Measurements from ENCODE around the gene DHRS13. TPM values are rescaled to one million over a fixed set of nuclear protein-coding genes. Genes with fewer than 3 reads are reported as not detected.

The DHRS13 gene, protein sequence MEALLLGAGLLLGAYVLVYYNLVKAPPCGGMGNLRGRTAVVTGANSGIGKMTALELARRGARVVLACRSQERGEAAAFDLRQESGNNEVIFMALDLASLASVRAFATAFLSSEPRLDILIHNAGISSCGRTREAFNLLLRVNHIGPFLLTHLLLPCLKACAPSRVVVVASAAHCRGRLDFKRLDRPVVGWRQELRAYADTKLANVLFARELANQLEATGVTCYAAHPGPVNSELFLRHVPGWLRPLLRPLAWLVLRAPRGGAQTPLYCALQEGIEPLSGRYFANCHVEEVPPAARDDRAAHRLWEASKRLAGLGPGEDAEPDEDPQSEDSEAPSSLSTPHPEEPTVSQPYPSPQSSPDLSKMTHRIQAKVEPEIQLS
- total RNA-seq: 10 to 100 TPM; 14.9 to 18.6 TPM
- 8.7 TPM for polyA plus RNA-seq (ENCODE audit: insufficient read depth, low read depth, low replicate concordance)
- long read RNA-seq, donor 1, transcript DHRS13-201 (5 exons, 1,921 nt): major isoform, 6 of 7 reads
- long read RNA-seq, donor 1, partial matches to known transcripts: 0 of 7 reads
- long read RNA-seq, donor 1, other reads (novel, unspliced or antisense): 0 of 7 reads
- long read RNA-seq, donor 2, partial matches to known transcripts: 0 of 5 reads
- long read RNA-seq, donor 2, other reads (novel, unspliced or antisense): 0 of 5 reads

DNA sequence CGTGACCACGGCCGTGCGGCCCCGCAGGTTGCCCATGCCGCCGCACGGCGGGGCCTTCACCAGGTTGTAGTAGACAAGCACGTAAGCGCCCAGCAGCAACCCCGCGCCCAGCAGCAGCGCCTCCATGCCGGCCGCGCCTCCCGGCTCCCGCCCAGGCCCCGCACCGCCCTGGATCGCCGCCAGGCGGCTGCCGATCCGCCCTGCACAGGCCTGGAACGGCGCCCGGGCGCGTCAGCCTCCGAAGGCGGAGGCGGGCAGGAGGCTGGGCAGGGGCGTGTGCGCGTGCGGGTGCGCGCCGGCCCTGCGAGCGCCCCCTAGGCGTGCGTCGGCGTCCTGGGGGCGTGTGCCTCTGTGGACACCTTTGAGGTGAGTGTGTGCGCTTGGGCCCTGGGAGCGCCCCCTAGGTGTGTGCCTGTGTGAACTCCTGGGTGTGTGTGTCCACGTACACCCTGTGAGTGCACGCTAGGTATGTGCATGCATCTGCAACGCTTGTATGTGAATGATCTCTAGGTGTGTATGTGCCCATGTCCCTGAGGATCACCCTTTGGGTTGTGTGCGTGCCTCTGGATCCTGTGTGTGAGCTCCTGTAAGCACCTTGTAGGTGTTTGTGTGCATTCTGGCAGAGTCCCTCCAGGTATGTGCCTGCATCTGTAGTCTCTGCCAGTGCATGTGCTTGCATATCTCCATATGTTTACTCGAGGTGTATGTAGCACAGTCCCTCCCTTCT lies at the start of gene DHRS13:
Gene DHRS13 (minus strand): TSS at position 261 of the 727 bp plus-strand sequence. CDS start 135 bp downstream, at position 126.
- intact Hi-C loops (cut with DNase I; ENCODE audit: low total_unique reads): no loop called here
- H3K4me1 ChIP-seq: peaks cover 24% of the 10 kb centered on the region
- 0 to 1% methylated on average over 1 to 52 of the region's 55 CpGs for WGBS, 2 donors
- H3K36me3 ChIP-seq (ENCODE audit: low read depth, missing control alignments): no peaks in the 10 kb centered on the region
- peak; percentile 87 for DNase-seq
- no peak for TF ChIP-seq POLR2A (IDR thresholded peaks at IDR 0.05)
- TF ChIP-seq, protein P1, sequence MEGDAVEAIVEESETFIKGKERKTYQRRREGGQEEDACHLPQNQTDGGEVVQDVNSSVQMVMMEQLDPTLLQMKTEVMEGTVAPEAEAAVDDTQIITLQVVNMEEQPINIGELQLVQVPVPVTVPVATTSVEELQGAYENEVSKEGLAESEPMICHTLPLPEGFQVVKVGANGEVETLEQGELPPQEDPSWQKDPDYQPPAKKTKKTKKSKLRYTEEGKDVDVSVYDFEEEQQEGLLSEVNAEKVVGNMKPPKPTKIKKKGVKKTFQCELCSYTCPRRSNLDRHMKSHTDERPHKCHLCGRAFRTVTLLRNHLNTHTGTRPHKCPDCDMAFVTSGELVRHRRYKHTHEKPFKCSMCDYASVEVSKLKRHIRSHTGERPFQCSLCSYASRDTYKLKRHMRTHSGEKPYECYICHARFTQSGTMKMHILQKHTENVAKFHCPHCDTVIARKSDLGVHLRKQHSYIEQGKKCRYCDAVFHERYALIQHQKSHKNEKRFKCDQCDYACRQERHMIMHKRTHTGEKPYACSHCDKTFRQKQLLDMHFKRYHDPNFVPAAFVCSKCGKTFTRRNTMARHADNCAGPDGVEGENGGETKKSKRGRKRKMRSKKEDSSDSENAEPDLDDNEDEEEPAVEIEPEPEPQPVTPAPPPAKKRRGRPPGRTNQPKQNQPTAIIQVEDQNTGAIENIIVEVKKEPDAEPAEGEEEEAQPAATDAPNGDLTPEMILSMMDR (IDR thresholded peaks at IDR 0.05): peak; percentile 80 to 91 (median 81)
- H3K4me3 ChIP-seq: peak within 1 kb of the TSS; percentile 60 to 64
- peak within 1 kb of the TSS in 1 of 2 donors; percentile 79 for H3K27ac ChIP-seq
- H3K27me3 ChIP-seq: no peaks in the 10 kb centered on the region
- no peaks in the 10 kb centered on the region for H3K9me3 ChIP-seq

DNA sequence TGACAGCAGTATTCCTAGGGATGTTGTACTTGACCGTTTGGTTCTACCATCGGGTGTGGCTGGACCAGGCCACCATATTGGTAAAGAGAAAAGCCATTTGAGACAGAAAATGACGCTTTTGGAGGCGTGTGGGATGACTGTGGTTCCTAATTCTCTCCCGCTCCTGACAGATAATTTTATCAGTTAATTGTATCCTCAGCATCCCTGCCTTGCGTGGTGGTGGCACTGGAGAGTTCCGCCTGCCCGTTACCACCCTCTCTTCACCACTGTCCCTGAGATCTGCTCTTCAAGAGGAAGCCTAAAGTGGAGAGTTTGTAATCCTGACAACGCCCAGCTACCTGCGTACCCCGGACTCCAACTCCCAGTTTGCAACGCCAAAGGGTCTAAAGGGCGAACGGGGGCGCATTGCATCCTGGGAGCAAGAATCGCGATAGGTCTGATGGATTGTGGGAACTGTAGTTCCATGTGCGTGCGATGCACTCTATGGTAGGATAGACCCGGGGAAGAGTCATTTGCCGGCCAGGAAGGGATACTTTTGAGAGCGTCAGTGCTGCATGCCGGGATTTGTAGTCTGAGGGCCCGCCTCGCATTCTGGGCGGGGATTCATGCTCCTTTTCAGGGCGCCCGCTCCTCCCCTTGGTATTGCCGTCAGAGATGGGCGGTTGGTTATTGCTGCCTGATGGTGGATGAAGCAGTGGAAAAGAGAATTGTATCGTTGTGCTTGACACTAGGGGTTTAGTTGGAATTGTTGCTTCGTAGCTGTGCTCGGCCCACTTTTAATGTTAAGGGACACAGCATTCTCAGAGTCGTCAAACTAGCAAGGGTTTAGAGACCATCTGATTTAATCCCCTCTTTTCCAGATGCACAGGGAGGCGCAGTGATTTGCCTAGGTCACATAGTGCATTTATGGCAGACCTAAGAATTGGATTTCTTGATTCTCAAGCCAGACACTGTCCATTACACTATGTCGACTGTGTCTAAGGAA lies 49.4 kb upstream of the DHRS13 start:
- Histone ChIP-seq H3K4me1 (peaks cover 10% of the 10 kb centered on the region), H3K27ac (peak overlapping the region; percentile 96 to 100), H3K36me3 (ENCODE audit: low read depth, missing control alignments) (no peaks in the 10 kb centered on the region), H3K27me3 (no peaks in the 10 kb centered on the region), H3K9me3 (no peaks in the 10 kb centered on the region), H3K4me3 (peak overlapping the region; percentile 88 to 90)
- TF ChIP-seq, protein P1 (IDR thresholded peaks at IDR 0.05): no peak
- no peak for TF ChIP-seq POLR2A (IDR thresholded peaks at IDR 0.05)
- intact Hi-C loops (cut with DNase I; ENCODE audit: low total_unique reads): no loop called here
- WGBS, 2 donors: 2 to 3% methylated on average over 27 to 36 of the region's 36 CpGs
- DNase-seq: peak; percentile 100

DNA sequence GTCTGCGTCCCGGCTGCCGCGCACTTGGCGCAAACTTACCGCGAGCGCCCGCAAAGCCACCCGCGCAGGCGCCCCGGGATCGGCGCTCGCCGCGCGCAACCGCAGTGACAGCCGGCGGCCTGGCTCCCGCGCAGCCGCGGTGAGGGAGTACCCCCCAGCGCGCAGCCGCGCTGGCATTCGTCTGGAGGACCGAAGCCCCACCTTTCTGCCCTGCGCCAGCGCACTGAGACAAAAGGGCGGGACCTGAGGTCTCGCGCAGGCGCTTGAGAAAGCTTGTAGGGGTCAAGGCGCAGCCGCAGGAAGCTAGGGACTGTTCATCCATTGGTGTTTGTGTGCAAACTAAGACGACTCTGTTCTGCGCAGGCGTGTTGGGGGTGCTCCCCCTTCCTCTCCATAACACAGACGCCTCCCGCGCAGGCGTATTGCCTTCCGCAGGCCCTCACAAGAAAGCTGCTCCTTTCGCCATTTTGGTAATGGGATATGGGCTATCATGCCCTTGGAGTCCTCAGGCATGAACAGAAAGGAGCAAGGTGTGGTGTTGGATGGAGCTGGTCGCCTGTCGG lies 48.6 kb upstream of the DHRS13 start, which contains the start of gene PHF12:
Gene PHF12 (minus strand): TSS at position 91 of the 563 bp plus-strand sequence. CDS start 558 bp downstream, outside the sequence.
- Histone ChIP-seq H3K27me3 (no peaks in the 10 kb centered on the region), H3K9me3 (no peaks in the 10 kb centered on the region), H3K4me1 (peaks cover 10% of the 10 kb centered on the region), H3K27ac (peak within 1 kb of the TSS; percentile 96 to 100), H3K36me3 (ENCODE audit: low read depth, missing control alignments) (no peaks in the 10 kb centered on the region), H3K4me3 (peak within 1 kb of the TSS; percentile 90 to 94)
- 0 to 1% methylated on average over 2 to 33 of the region's 51 CpGs for WGBS, 2 donors
- DNase-seq: peak; percentile 99
- peak; percentile 37 for TF ChIP-seq POLR2A (IDR thresholded peaks at IDR 0.05)
- TF ChIP-seq, protein P1 (IDR thresholded peaks at IDR 0.05): peak in 1 of 3 experiments; percentile 27
- intact Hi-C loops (cut with DNase I; ENCODE audit: low total_unique reads): no loop called here

All from testis (tissue), 5 donors.